GM23338 (cell line): ENCODE measurements around the gene MTX2.

Experiments
- CREB1 ChIP-seq: fragments of 250-450 bp; sonication (Bioruptor Pico); IDR thresholded peaks from 2 replicates; pipeline ENCODE4 v1.5.0; 2020; ENCODE audit warnings: low read depth, mild to moderate bottlenecking, moderate library complexity
- EZH2 ChIP-seq: fragments of 200-600 bp; sonication (generic); IDR thresholded peaks from one replicate; pipeline ENCODE4 v1.8.0; 2017; ENCODE audit warnings: antibody characterized with exemption, mild to moderate bottlenecking, low read depth; ENCODE audit not compliant: unreplicated experiment
- EZH2phosphoT487 ChIP-seq: fragments of 200-600 bp; sonication (generic); IDR thresholded peaks from one replicate; pipeline ENCODE4 v1.8.1; 2018; ENCODE audit warnings: antibody characterized with exemption; ENCODE audit not compliant: unreplicated experiment
- JUNB ChIP-seq: IDR thresholded peaks from one replicate; pipeline ENCODE4 v1.6.1; 2016; ENCODE audit warnings: antibody characterized with exemption; ENCODE audit not compliant: unreplicated experiment
- POLR2AphosphoS5 ChIP-seq: IDR thresholded peaks from 2 replicates; pipeline ENCODE4 v1.6.1; 2016; ENCODE audit warnings: antibody characterized with exemption, low read depth
- REST ChIP-seq: IDR thresholded peaks from one replicate; pipeline ENCODE4 v1.6.1; 2018; ENCODE audit warnings: antibody characterized with exemption; ENCODE audit not compliant: unreplicated experiment
- STAT1 ChIP-seq: IDR thresholded peaks from one replicate; pipeline ENCODE4 v1.6.1; 2016; ENCODE audit warnings: antibody characterized with exemption; ENCODE audit not compliant: unreplicated experiment
- ZNF114 ChIP-seq: fragments of 250-450 bp; sonication (Bioruptor Pico); IDR thresholded peaks from 2 replicates; pipeline ENCODE4 v1.5.0; 2020; ENCODE audit warnings: mild to moderate bottlenecking, moderate library complexity
- TF ChIP-seq, protein P1 (sequence below), 2 experiments: fragments of 200-600 bp in 1 of 2; sonication (generic) in 1 of 2; conservative IDR thresholded peaks; 2 replicates each; pipeline versions ENCODE4 v1.5.1 to v1.6.1; 2016 to 2017; ENCODE audit warnings: antibody characterized with exemption in 2 of 2, low read depth in 2 of 2, mild to moderate bottlenecking in 2 of 2, moderate library complexity in 1 of 2
- TF ChIP-seq, protein P2 (sequence below): IDR thresholded peaks from 2 replicates; pipeline ENCODE4 v1.6.1; 2016; ENCODE audit warnings: antibody characterized with exemption

GRCh38 chr2:176239031-176239430 is 30.2 kb upstream of the MTX2 start:
- TF ChIP-seq, protein P1, sequence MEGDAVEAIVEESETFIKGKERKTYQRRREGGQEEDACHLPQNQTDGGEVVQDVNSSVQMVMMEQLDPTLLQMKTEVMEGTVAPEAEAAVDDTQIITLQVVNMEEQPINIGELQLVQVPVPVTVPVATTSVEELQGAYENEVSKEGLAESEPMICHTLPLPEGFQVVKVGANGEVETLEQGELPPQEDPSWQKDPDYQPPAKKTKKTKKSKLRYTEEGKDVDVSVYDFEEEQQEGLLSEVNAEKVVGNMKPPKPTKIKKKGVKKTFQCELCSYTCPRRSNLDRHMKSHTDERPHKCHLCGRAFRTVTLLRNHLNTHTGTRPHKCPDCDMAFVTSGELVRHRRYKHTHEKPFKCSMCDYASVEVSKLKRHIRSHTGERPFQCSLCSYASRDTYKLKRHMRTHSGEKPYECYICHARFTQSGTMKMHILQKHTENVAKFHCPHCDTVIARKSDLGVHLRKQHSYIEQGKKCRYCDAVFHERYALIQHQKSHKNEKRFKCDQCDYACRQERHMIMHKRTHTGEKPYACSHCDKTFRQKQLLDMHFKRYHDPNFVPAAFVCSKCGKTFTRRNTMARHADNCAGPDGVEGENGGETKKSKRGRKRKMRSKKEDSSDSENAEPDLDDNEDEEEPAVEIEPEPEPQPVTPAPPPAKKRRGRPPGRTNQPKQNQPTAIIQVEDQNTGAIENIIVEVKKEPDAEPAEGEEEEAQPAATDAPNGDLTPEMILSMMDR (conservative IDR thresholded peaks at IDR 0.05; ENCODE audit: low read depth in 2 of 2), result no peak
- TF ChIP-seq EZH2 (no peak), POLR2AphosphoS5 (no peak), EZH2phosphoT487 (no peak), STAT1 (no peak), ZNF114 (no peak), REST (no peak), JUNB (no peak), CREB1 (CRISPR knock-in tag) (no peak)
- TF ChIP-seq, protein P2, sequence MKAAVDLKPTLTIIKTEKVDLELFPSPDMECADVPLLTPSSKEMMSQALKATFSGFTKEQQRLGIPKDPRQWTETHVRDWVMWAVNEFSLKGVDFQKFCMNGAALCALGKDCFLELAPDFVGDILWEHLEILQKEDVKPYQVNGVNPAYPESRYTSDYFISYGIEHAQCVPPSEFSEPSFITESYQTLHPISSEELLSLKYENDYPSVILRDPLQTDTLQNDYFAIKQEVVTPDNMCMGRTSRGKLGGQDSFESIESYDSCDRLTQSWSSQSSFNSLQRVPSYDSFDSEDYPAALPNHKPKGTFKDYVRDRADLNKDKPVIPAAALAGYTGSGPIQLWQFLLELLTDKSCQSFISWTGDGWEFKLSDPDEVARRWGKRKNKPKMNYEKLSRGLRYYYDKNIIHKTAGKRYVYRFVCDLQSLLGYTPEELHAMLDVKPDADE, result no peak
